ENCODE measurements around the gene UQCC3.
A peak's percentile ranks its signal among the peaks of the same experiment; 100 is the strongest.

The UQCC3 gene

GRCh38 chr11:62705413-62705812 is 33.9 kb downstream of the UQCC3 start:
- DNase-seq, result no peak

GRCh38 chr11:62705880-62706849 is 34.7 kb downstream of the UQCC3 start:
- DNase-seq, result peak; percentile 93

GRCh38 chr11:62706850-62707247 is 35.4 kb downstream of the UQCC3 start:
- DNase-seq, result no peak

GRCh38 chr11:62707277-62707861 is 35.9 kb downstream of the UQCC3 start, which contains the start of the genes BSCL2 and GNG3:
Gene BSCL2 (minus strand): TSS chr11:62707424. CDS start chr11:62707195, 229 bp downstream.
Gene GNG3 (plus strand): TSS chr11:62707676. CDS start chr11:62708296, 620 bp downstream.
- no peak for DNase-seq

GRCh38 chr11:62708392-62708791 is 36.9 kb downstream of the UQCC3 start:
- DNase-seq, result no peak

- DNase-seq, result peak; percentile 28
Measured at GRCh38 chr11:62708793-62709192, 37.3 kb downstream of the UQCC3 start.

GRCh38 chr11:62709247-62710000 is 38.0 kb downstream of the UQCC3 start:
- DNase-seq, result peak; percentile 95

GRCh38 chr11:62710001-62710345 is 38.5 kb downstream of the UQCC3 start:
- no peak for DNase-seq

- no peak for DNase-seq
Measured at GRCh38 chr11:62712276-62712812, 40.9 kb downstream of the UQCC3 start.

- DNase-seq, result no peak
Measured at GRCh38 chr11:62712861-62713260, 41.4 kb downstream of the UQCC3 start.

GRCh38 chr11:62713343-62713742 is 41.9 kb downstream of the UQCC3 start:
- DNase-seq, result no peak

- DNase-seq, result no peak
Measured at GRCh38 chr11:62715150-62716130, 44.0 kb downstream of the UQCC3 start.

- no peak for DNase-seq
Measured at GRCh38 chr11:62716206-62716605, 44.7 kb downstream of the UQCC3 start.

GRCh38 chr11:62716816-62717215 is 45.3 kb downstream of the UQCC3 start:
- DNase-seq, result no peak

GRCh38 chr11:62719302-62719978 is 48.0 kb downstream of the UQCC3 start:
- no peak for DNase-seq

- DNase-seq, result no peak
Measured at GRCh38 chr11:62721994-62722393, 50.5 kb downstream of the UQCC3 start.
